ENCODE results near the gene ROCK1. TPM values are rescaled to one million over a fixed set of nuclear protein-coding genes. Genes with fewer than 3 reads are reported as not detected.
A peak's percentile ranks its signal among the peaks of the same experiment; 100 is the strongest.

ROCK1 gene
- total and polyA plus RNA-seq, 2 donors (not counting 1 experiment from before 2014, with no cell fraction given) = 12.5 to 103 TPM

DNA sequence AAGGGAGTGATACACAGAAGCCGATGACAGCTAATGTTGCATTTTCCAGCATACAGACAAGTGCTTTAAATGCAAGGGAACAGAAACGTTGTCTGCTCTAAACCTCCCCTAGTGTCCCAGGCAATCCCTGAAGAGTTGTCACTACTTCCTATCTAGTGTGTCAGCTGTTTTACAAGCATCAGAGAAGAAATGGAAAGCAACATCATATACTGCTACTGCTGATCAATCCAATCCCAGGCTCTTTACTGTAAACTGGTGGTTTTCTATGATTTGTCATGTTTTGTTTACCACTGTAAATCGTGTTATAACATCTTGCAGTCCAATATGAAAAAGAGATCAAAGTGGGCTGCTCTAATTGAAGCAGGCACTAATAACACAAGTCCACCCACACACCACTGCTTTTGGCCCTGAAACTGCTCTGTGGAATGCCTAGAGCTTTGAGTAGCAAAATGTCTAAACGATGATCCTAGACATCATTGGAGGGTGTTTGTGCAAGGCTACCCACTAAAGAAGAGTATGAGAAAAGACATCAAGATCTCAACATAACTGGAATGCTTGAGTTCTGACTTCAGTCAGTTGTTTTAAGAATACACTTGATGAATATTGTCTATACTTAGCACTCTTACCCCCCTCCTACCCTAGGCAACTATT lies 18.1 kb upstream of the ROCK1 start:
- Histone ChIP-seq H2AFZ (ENCODE audit: insufficient read depth, low read depth, low read length, poor library complexity, severe bottlenecking) (no peak overlapping the region), H3K27ac (ENCODE audit: low read length in 2 of 2) (no peak overlapping the region), H3K9ac (ENCODE audit: low read length) (no peak overlapping the region), H3K36me3 (replicated peaks in 1 of 2; ENCODE audit: control extremely low read depth in 1 of 2, control insufficient read depth in 1 of 2, extremely low read depth in 1 of 2, insufficient read depth in 2 of 2, low read length in 1 of 2) (no peaks in the 10 kb centered on the region), H3K9me3 (ENCODE audit: control extremely low read depth in 1 of 3, control insufficient read depth in 2 of 3, insufficient read depth in 1 of 3, low read length in 2 of 3) (no peaks in the 10 kb centered on the region), H3K4me2 (replicated peaks; ENCODE audit: low read depth, low read length, poor library complexity, severe bottlenecking) (no peak overlapping the region), H3K4me3 (ENCODE audit: control extremely low read depth in 1 of 5, extremely low read depth in 1 of 5, insufficient read depth in 1 of 5, low read depth in 2 of 5, low read length in 4 of 5) (no peak overlapping the region), H3K27me3 (replicated peaks in 1 of 4; ENCODE audit: control extremely low read depth in 1 of 4, control insufficient read depth in 3 of 4, insufficient read depth in 4 of 4, low read length in 3 of 4) (no peaks in the 10 kb centered on the region), H3K79me2 (ENCODE audit: control insufficient read depth, insufficient read depth, low read length) (no peaks in the 10 kb centered on the region), H4K20me1 (ENCODE audit: control insufficient read depth, insufficient read depth, low read length, poor library complexity, severe bottlenecking) (no peaks in the 10 kb centered on the region), H3K4me1 (ENCODE audit: control insufficient read depth in 2 of 2, insufficient read depth in 2 of 2, low read length in 2 of 2) (no peaks in the 10 kb centered on the region)
- intact Hi-C loops (cut with micrococcal nuclease) = no loop called here
- no CpG with 5 or more reads among the region's 4 CpGs for WGBS (ENCODE audit: insufficient coverage)
- ChIA-PET POLR2A (no interaction called here), CTCF (no interaction called here)
- ATAC-seq (ENCODE audit: low read depth) (no peak), DNase-seq (no peak)
- H3K27me3 Mint-ChIP-seq = peaks cover 5% of the 10 kb centered on the region
- no peak overlapping the region for H3K4me3 Mint-ChIP-seq
- no peaks in the 10 kb centered on the region for H3K4me1 Mint-ChIP-seq
- no peak for TF ChIP-seq EZH2 (IDR thresholded peaks at IDR 0.05; ENCODE audit: borderline replicate concordance, insufficient read depth, low read depth, low read length, poor library complexity, severe bottlenecking)
- TF ChIP-seq, protein P1, sequence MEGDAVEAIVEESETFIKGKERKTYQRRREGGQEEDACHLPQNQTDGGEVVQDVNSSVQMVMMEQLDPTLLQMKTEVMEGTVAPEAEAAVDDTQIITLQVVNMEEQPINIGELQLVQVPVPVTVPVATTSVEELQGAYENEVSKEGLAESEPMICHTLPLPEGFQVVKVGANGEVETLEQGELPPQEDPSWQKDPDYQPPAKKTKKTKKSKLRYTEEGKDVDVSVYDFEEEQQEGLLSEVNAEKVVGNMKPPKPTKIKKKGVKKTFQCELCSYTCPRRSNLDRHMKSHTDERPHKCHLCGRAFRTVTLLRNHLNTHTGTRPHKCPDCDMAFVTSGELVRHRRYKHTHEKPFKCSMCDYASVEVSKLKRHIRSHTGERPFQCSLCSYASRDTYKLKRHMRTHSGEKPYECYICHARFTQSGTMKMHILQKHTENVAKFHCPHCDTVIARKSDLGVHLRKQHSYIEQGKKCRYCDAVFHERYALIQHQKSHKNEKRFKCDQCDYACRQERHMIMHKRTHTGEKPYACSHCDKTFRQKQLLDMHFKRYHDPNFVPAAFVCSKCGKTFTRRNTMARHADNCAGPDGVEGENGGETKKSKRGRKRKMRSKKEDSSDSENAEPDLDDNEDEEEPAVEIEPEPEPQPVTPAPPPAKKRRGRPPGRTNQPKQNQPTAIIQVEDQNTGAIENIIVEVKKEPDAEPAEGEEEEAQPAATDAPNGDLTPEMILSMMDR (IDR thresholded peaks at IDR 0.05) = no peak
- H3K27ac Mint-ChIP-seq = no peak overlapping the region
- H3K9me3 Mint-ChIP-seq (ENCODE audit: insufficient read depth) = no peaks in the 10 kb centered on the region

DNA sequence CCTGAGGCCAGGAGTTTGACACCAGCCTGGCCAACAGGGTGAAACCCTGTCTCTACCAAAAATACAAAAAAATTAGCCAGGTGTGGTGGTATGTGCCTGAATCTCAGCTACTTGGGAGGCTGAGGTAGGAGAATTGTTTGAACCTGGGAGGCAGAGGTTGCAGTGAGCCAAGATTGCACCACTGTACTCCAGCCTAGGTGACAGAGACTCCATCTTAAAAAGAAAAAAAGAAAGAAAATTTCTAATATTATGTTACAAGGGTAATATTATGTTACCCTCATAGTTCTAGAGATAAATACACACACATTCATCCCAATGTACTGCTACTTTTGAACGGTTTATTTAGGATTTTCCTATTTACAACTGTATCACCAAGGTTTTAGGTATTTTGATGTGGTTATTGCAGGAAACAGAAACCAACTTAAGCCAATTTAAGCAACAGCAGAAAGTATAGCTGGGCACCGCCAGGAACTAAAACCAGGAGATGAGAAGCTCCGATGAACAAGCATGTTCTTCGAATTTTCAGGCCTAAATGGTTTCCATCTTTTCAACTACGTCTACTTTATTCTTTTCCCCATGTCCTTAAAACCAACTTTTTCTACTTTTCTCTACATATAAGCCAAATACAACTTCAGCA lies 11.8 kb upstream of the ROCK1 start:
- intact Hi-C loops (cut with micrococcal nuclease) = no loop called here
- DNase-seq = no peak

More for the DNA sequence above, 11.8 kb upstream of the ROCK1 start:
- H3K9me3 Mint-ChIP-seq (ENCODE audit: insufficient read depth) = no peaks in the 10 kb centered on the region
- Histone ChIP-seq H3K4me1 (ENCODE audit: control insufficient read depth in 2 of 2, insufficient read depth in 2 of 2, low read length in 2 of 2) (no peaks in the 10 kb centered on the region), H3K9ac (ENCODE audit: low read length) (no peak overlapping the region), H4K20me1 (ENCODE audit: control insufficient read depth, insufficient read depth, low read length, poor library complexity, severe bottlenecking) (no peaks in the 10 kb centered on the region), H3K79me2 (ENCODE audit: control insufficient read depth, insufficient read depth, low read length) (no peaks in the 10 kb centered on the region), H3K4me2 (replicated peaks; ENCODE audit: low read depth, low read length, poor library complexity, severe bottlenecking) (no peak overlapping the region), H2AFZ (ENCODE audit: insufficient read depth, low read depth, low read length, poor library complexity, severe bottlenecking) (peak overlapping the region; percentile 37), H3K36me3 (replicated peaks in 1 of 2; ENCODE audit: control extremely low read depth in 1 of 2, control insufficient read depth in 1 of 2, extremely low read depth in 1 of 2, insufficient read depth in 2 of 2, low read length in 1 of 2) (no peaks in the 10 kb centered on the region), H3K27me3 (replicated peaks in 1 of 4; ENCODE audit: control extremely low read depth in 1 of 4, control insufficient read depth in 3 of 4, insufficient read depth in 4 of 4, low read length in 3 of 4) (no peaks in the 10 kb centered on the region), H3K9me3 (ENCODE audit: control extremely low read depth in 1 of 3, control insufficient read depth in 2 of 3, insufficient read depth in 1 of 3, low read length in 2 of 3) (no peaks in the 10 kb centered on the region), H3K4me3 (ENCODE audit: control extremely low read depth in 1 of 5, extremely low read depth in 1 of 5, insufficient read depth in 1 of 5, low read depth in 2 of 5, low read length in 4 of 5) (no peak overlapping the region), H3K27ac (ENCODE audit: low read length in 2 of 2) (no peak overlapping the region)
- H3K27me3 Mint-ChIP-seq = peaks cover 4% of the 10 kb centered on the region
- no peak overlapping the region for H3K27ac Mint-ChIP-seq
- no peak overlapping the region for H3K4me3 Mint-ChIP-seq
- CTCF ChIA-PET = no interaction called here
- TF ChIP-seq EZH2 (IDR thresholded peaks at IDR 0.05; ENCODE audit: borderline replicate concordance, insufficient read depth, low read depth, low read length, poor library complexity, severe bottlenecking) = no peak
- TF ChIP-seq, protein P1 (IDR thresholded peaks at IDR 0.05) = no peak
- ATAC-seq (ENCODE audit: low read depth) = no peak
- POLR2A ChIA-PET = no interaction called here
- H3K4me1 Mint-ChIP-seq = peaks cover 2% of the 10 kb centered on the region
- WGBS (ENCODE audit: insufficient coverage) = 20% methylated on average over 4 of the region's 5 CpGs
